ENCODE results near the gene KCTD5. TPM values are rescaled to one million over a fixed set of nuclear protein-coding genes. Genes with fewer than 3 reads are reported as not detected.
"Not testable (repeated sequence)": the region's sequence is repeated elsewhere in the genome, so short reads cannot be mapped to it uniquely, and the experiment has no call there.

The KCTD5 gene
- total RNA-seq, 1 donor from 2014 or later, result 18.2 TPM

DNA sequence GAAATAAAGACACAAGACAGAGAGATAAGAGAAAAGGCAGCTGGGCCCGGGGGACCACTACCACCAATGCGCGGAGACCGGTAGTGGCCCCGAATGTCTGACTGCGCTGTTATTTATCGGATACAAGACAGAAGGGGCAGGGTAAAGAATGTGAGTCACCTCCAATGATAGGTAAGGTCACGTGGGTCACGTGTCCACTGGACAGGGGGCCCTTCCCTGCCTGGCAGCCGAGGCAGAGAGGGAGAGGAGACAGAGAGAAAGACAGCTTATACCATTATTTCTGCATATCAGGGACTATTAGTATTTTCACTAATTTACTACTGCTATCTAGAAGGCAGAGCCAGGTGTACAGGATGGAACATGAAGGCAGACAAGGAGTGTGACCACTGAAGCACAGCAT, 12.7 kb upstream of the KCTD5 start:
- intact Hi-C loops (cut with DNase I); ATAC-seq; DNase-seq (ENCODE audit: low spot score): not testable (repeated sequence)

GRCh38 chr16:2670017-2670416, 12.3 kb upstream of the KCTD5 start:
- not testable (repeated sequence) for ATAC-seq

GRCh38 chr16:2671193-2671592, 11.1 kb upstream of the KCTD5 start:
- ATAC-seq; DNase-seq (ENCODE audit: low spot score); intact Hi-C loops (cut with DNase I): not testable (repeated sequence)

More at GRCh38 chr16:2670017-2670416, 12.3 kb upstream of the KCTD5 start:
- intact Hi-C loops (cut with DNase I), result not testable (repeated sequence)
- DNase-seq (ENCODE audit: low spot score), result peak; percentile 87

GRCh38 chr16:2671741-2672140, 10.6 kb upstream of the KCTD5 start:
- DNase-seq (ENCODE audit: low spot score) (no peak), ATAC-seq (no peak)
- intact Hi-C loops (cut with DNase I), result no loop called here

- peak; percentile 97 for DNase-seq (ENCODE audit: low spot score)
- intact Hi-C loops (cut with DNase I), result no loop called here
- peak; percentile 99 for ATAC-seq
Measured at GRCh38 chr16:2673066-2673999, 9.0 kb upstream of the KCTD5 start.

- intact Hi-C loops (cut with DNase I), result no loop called here
- ATAC-seq, result no peak
- DNase-seq (ENCODE audit: low spot score), result no peak
Measured at GRCh38 chr16:2675021-2675420, 7.3 kb upstream of the KCTD5 start.

GRCh38 chr16:2675714-2676113, 6.6 kb upstream of the KCTD5 start:
- DNase-seq (ENCODE audit: low spot score) (no peak), ATAC-seq (no peak)
- intact Hi-C loops (cut with DNase I), result no loop called here

- ATAC-seq; DNase-seq (ENCODE audit: low spot score); intact Hi-C loops (cut with DNase I): not testable (repeated sequence)
Measured at GRCh38 chr16:2676937-2677336, 5.4 kb upstream of the KCTD5 start.

GRCh38 chr16:2678206-2678965, 3.9 kb upstream of the KCTD5 start:
- ATAC-seq; intact Hi-C loops (cut with DNase I); DNase-seq (ENCODE audit: low spot score): not testable (repeated sequence)

DNA sequence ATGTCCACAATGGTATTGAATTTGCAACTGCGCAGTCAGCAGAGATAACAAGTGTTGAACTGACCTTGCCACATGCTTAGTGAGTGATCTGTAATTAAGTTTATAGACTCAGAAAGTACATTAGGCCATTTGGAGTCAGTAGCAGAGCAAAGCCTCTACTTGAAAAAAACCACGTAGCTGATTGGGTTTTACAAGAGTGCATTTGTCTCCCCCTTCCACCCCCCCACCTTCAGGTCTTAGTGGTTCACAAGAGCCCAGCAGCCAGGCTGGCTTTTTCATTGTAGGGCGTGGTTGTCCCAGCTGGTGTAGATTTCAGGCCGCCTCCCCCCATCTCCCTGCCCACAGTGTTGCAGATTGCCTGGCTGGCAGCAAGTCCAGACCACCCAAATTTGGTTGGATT, 2.4 kb upstream of the KCTD5 start:
- ATAC-seq; DNase-seq (ENCODE audit: low spot score); intact Hi-C loops (cut with DNase I): not testable (repeated sequence)

- intact Hi-C loops (cut with DNase I); DNase-seq (ENCODE audit: low spot score); ATAC-seq: not testable (repeated sequence)
Measured at GRCh38 chr16:2680360-2680759, 2.0 kb upstream of the KCTD5 start.

GRCh38 chr16:2683041-2683440, 718 bp downstream of the KCTD5 start:
- DNase-seq (ENCODE audit: low spot score); ATAC-seq; intact Hi-C loops (cut with DNase I): not testable (repeated sequence)

DNA sequence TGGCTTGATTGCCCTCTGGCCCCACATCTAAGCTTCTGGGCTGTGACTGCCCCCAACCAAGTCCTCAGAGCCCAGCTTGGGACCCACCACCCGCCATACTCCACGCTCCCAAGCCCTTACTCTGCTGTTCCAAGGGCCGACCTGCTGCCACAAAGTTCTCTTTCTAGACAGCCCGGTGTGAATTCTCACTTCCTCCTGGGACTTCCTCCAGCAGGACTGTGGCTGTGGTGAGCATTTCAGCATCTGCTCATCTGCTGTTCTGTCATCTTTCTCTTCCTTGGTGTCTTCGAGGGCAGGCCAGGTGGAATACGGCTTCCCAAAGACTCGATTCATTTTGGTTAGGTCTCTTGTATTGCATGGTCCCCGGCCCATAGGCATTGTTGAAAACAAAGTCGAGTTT, 3.8 kb downstream of the KCTD5 start:
- DNase-seq (ENCODE audit: low spot score); intact Hi-C loops (cut with DNase I); ATAC-seq: not testable (repeated sequence)

DNA sequence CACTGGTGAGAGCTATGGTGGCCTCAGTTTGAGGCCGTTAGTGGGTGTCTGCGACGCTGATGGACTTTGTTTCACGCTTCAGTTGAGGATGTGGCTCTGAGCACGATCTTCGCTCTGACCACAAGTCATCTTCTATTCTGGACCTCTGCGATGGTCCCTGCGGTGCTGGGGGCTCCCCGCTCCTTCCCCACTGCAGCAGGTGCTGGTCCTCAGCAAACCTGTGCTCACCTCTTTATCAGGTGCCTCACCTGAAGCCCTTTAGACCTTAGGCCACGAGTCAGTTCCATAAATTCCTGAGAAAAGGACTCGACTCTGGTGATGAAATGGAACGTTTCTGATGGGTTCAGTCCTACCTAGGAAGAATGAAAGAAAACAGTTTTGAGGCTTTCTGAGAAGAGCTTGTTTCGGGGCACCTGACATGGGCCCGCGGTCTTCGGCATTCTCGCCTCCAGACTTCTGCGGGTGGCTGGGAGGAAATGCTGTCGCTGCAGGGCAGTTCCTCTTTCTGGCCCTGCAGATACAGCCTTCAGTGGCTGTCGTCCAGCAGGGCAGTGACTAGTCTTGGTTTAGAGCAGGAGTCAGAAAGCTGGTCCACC, 4.7 kb downstream of the KCTD5 start:
- DNase-seq (ENCODE audit: low spot score), result no peak
- intact Hi-C loops (cut with DNase I), result no loop called here
- ATAC-seq, result no peak

GRCh38 chr16:2687531-2688308, 5.4 kb downstream of the KCTD5 start:
- intact Hi-C loops (cut with DNase I), result no loop called here
- ATAC-seq (no peak), DNase-seq (ENCODE audit: low spot score) (no peak)

- ATAC-seq, result peak; percentile 46
- intact Hi-C loops (cut with DNase I); DNase-seq (ENCODE audit: low spot score): not testable (repeated sequence)
Measured at GRCh38 chr16:2689422-2689821, 7.1 kb downstream of the KCTD5 start.

DNA sequence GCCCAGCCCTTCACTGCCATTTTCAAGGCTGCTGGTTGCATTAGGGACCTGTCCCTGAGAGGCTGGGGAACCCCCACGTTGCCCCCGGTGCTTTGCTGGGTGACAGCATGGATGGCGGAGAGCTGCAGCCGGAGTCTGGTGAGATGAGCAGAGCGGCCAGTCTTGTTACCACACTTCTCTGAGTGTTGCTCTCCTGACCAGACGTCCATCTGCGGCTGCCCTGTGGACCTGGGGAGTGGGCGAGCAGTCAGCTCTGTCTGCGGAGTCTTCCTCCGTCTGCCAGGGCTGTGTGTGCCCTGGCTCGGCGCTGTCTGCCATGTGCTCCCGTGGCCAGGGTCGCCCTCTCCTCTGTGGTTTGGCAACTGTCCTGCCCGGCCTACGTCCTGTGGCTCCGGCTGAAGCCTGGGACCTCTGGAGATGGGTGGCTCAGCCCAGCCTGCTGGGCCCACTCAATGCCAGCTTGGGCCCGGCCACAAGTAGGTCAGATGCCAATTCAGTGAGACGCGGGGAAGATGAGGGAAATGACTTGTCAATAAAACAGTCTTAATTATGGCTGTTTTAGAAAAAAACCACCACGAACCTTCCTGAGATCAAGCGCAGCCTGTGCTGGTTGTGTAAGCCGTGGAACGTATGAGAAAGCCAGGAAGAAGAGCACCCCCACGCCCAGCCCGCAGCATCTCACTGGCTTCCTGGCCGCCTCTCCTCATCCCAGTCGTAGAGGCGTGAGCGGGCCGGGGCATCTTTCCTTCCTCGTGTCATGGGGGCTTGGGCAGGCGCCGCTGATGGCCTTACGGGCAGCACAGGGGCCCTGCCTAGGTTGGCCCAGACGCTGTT, 7.9 kb downstream of the KCTD5 start:
- intact Hi-C loops (cut with DNase I), result no loop called here
- ATAC-seq, result no peak
- DNase-seq (ENCODE audit: low spot score), result no peak

DNA sequence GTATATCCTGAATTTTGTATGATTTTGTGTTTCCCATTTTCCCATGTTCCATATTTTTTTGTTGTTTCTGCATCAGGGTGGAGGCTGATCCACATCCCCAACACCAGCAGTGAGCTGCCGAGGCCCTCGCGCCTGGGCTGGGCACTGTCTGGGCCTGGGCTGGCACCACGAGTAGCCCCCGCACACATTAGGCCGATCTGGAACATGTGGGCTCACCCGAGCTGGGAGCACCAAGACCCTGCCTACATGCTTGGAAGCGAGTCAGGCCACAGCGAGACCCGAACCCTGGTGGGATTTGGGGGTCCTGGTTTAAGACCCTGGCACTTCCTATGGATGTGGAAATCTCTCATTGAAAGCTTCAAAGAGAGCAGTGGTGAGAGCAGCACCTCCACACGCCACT, 8.5 kb downstream of the KCTD5 start:
- ATAC-seq, result no peak
- intact Hi-C loops (cut with DNase I), result no loop called here
- DNase-seq (ENCODE audit: low spot score), result no peak
